GM10266 (cell line): ENCODE measurements around the gene CHST8.

Source experiments
- DNase-seq: peaks from one replicate; pipeline ENCODE4 v3.0.0; 2012; ENCODE audit errors: extremely low spot score
- CTCF ChIP-seq: IDR thresholded peaks from 2 replicates; pipeline ENCODE4 v1.5.1; 2012; ENCODE audit warnings: mild to moderate bottlenecking, low read depth; ENCODE audit not compliant: control insufficient read depth, insufficient read depth; ENCODE audit errors: missing control alignments

CHST8 gene

GRCh38 chr19:33736158-33736557 lies 114.4 kb downstream of the CHST8 start:
- no peak for DNase-seq

GRCh38 chr19:33736787-33737186 lies 115.0 kb downstream of the CHST8 start:
- DNase-seq: no peak
- no peak for TF ChIP-seq CTCF

More at GRCh38 chr19:33736158-33736557, 114.4 kb downstream of the CHST8 start:
- TF ChIP-seq CTCF: no peak

- no peak for TF ChIP-seq CTCF
These were observed 116.1 kb downstream of the CHST8 start for GRCh38 chr19:33737681-33738371.

GRCh38 chr19:33740811-33741396 lies 119.2 kb downstream of the CHST8 start:
- DNase-seq: peak; percentile 40
- no peak for TF ChIP-seq CTCF

More at GRCh38 chr19:33737681-33738371, 116.1 kb downstream of the CHST8 start:
- no peak for DNase-seq

- no peak for DNase-seq
These were observed 123.5 kb downstream of the CHST8 start for GRCh38 chr19:33745297-33745696.

GRCh38 chr19:33746159-33746558 lies 124.4 kb downstream of the CHST8 start:
- no peak for TF ChIP-seq CTCF
- no peak for DNase-seq

More at GRCh38 chr19:33745297-33745696, 123.5 kb downstream of the CHST8 start:
- TF ChIP-seq CTCF: no peak

GRCh38 chr19:33747273-33747672 lies 125.5 kb downstream of the CHST8 start:
- TF ChIP-seq CTCF: no peak
- no peak for DNase-seq
